ENCODE measurements around the gene AUP1.
A peak's percentile ranks its signal among the peaks of the same experiment; 100 is the strongest.

Gene AUP1

GRCh38 chr2:74512744-74513604, 16.5 kb downstream of the AUP1 start:
- no peak for DNase-seq

GRCh38 chr2:74511104-74511989, 18.2 kb downstream of the AUP1 start:
- no peak for DNase-seq

- no peak for DNase-seq
Measured at GRCh38 chr2:74510272-74510671, 19.2 kb downstream of the AUP1 start.

- DNase-seq = no peak
Measured at GRCh38 chr2:74507926-74508520, 21.5 kb downstream of the AUP1 start.

- DNase-seq = peak; percentile 91
Measured at GRCh38 chr2:74507145-74507925, 22.2 kb downstream of the AUP1 start, which contains the start of gene PCGF1. PCGF1 (minus strand) TSS chr2:74507695; CDS start chr2:74507668, 27 bp downstream.

- DNase-seq = no peak
Measured at GRCh38 chr2:74505448-74506246, 23.9 kb downstream of the AUP1 start.

- DNase-seq = no peak
Measured at GRCh38 chr2:74504591-74504990, 24.9 kb downstream of the AUP1 start.

- no peak for DNase-seq
Measured at GRCh38 chr2:74503506-74504475, 25.7 kb downstream of the AUP1 start.

- DNase-seq = no peak
Measured at GRCh38 chr2:74502720-74503505, 26.6 kb downstream of the AUP1 start.

- no peak for DNase-seq
Measured at GRCh38 chr2:74502147-74502719, 27.3 kb downstream of the AUP1 start.

GRCh38 chr2:74501335-74502071, 28.0 kb downstream of the AUP1 start:
- DNase-seq = no peak

GRCh38 chr2:74500578-74500946, 28.9 kb downstream of the AUP1 start:
- DNase-seq = no peak

- DNase-seq = no peak
Measured at GRCh38 chr2:74499940-74500577, 29.4 kb downstream of the AUP1 start.

- DNase-seq = no peak
Measured at GRCh38 chr2:74499267-74499939, 30.1 kb downstream of the AUP1 start, which contains the start of gene LBX2. LBX2 (minus strand) TSS chr2:74499603; CDS start chr2:74499537, 66 bp downstream.

- DNase-seq = no peak
Measured at GRCh38 chr2:74498500-74499266, 30.8 kb downstream of the AUP1 start.

GRCh38 chr2:74497777-74498499, 31.6 kb downstream of the AUP1 start:
- no peak for DNase-seq

Data from NCI-H1436 treated with DMSO at 0.1 percent for 48 hours (cell line).